ENCODE data around the gene CIRBP. TPM values are rescaled to one million over a fixed set of nuclear protein-coding genes. Genes with fewer than 3 reads are reported as not detected.

CIRBP gene
- total and polyA plus RNA-seq, 9 donors, result 602 to 1,254 (median 855) TPM

DNA sequence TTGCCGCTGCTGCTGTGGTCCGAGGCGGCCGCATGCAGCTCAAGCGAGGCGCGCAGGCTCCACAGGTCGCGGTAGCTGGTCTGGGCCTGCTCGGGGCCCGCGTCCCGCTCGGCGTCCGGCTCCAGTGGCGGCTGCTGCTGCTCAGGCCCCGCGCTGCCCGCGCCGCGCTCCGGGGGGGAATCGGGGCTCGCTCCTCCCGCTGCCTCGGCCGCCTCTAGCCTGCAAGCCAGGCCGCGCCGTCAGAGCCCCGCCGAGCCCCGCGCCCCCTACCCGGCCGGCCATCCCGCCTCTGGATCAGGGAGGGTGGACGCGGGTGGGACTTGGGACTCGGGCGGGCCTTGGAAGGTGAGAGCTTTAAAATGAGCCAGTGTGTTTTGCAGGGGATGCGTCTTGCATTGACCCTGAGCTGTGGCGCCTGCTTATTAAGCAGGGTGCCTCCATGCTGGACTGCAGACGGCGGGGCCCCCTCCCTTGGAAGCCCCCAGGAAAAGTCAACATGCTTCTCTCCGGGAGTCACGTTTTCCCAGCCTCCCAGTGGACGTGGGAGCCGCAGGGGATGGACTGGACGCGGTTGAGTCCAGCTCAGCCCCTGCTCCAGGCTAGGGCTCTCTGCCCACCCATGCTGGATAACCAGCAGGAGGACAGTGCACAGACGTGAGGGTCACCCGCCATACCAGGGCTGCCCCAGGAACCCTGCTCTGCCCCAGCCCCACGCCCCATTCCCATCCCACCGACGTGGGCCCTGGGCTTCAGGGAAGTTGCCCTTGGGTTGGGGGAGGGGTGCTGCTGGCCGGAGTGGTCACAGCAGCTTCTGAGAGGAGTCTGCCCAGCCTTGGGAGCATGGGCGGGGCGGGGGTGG, 39.0 kb upstream of the CIRBP start:
- Histone ChIP-seq H3K4me3 (no peak overlapping the region), H3K9me3 (no peaks in the 10 kb centered on the region), H3K27ac (no peak overlapping the region), H3K27me3 (no peaks in the 10 kb centered on the region), H3K4me1 (ENCODE audit: insufficient read depth) (peaks cover 12% of the 10 kb centered on the region), H3K36me3 (no peaks in the 10 kb centered on the region)
- 77 to 87% (median 81%) methylated on average over 54 to 61 of the region's 61 CpGs for WGBS, 3 donors
- DNase-seq, result no peak
- intact Hi-C loops (cut with DNase I), result loop anchor here in 1 of 4 donors (10.0 kb wide), 1 partner anchor 305 kb away; the partner anchor contains the start of gene ARID3A
- TF ChIP-seq, protein P1, sequence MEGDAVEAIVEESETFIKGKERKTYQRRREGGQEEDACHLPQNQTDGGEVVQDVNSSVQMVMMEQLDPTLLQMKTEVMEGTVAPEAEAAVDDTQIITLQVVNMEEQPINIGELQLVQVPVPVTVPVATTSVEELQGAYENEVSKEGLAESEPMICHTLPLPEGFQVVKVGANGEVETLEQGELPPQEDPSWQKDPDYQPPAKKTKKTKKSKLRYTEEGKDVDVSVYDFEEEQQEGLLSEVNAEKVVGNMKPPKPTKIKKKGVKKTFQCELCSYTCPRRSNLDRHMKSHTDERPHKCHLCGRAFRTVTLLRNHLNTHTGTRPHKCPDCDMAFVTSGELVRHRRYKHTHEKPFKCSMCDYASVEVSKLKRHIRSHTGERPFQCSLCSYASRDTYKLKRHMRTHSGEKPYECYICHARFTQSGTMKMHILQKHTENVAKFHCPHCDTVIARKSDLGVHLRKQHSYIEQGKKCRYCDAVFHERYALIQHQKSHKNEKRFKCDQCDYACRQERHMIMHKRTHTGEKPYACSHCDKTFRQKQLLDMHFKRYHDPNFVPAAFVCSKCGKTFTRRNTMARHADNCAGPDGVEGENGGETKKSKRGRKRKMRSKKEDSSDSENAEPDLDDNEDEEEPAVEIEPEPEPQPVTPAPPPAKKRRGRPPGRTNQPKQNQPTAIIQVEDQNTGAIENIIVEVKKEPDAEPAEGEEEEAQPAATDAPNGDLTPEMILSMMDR (IDR thresholded peaks at IDR 0.05), result no peak
- TF ChIP-seq POLR2A (IDR thresholded peaks at IDR 0.05) (no peak), EP300 (IDR thresholded peaks at IDR 0.05) (no peak)

DNA sequence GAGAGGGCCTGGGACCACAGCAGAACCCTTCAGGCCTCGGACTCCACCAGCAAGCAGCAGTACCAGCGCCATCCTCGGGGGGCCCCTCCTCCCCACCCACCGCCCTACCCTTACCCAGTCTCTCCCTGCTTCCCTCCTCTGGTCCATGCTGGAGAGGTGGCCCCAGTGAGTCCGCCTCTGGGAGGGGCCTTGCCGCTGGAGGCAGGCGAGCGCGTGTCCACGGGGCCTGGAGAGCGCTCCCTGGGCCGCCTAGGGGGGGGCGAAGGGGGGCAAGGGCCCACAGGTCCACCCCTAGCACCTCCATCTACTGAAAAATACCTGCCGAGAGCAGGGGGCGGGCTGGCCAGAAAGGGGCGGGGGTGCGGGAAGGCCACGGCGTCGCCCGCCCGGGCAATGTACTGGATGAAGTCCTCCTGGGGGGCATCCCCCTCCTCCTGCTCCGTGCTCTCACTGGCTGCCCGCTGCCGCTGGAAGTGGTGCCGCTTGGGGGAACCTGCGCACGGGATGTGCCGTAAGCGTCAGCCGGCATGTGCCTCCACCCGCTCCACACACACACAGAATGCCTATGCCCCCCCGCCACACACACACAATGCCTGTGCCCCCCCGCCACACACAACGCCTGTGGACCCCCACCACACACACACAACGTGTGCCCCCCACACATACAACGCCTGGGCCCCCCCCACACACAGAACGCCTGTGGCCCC, 38.2 kb upstream of the CIRBP start:
- Histone ChIP-seq H3K9me3 (no peaks in the 10 kb centered on the region), H3K36me3 (no peaks in the 10 kb centered on the region), H3K4me1 (ENCODE audit: insufficient read depth) (peaks cover 12% of the 10 kb centered on the region), H3K27ac (no peak overlapping the region), H3K4me3 (no peak overlapping the region), H3K27me3 (peaks cover under 1% of the 10 kb centered on the region)
- 68 to 80% (median 75%) methylated on average over 37 to 38 of the region's 38 CpGs for WGBS, 3 donors
- TF ChIP-seq, protein P1 (IDR thresholded peaks at IDR 0.05), result no peak
- TF ChIP-seq POLR2A (IDR thresholded peaks at IDR 0.05) (no peak), EP300 (IDR thresholded peaks at IDR 0.05) (no peak)
- DNase-seq, result no peak
- intact Hi-C loops (cut with DNase I), result loop anchor here in 1 of 4 donors (10.0 kb wide), 1 partner anchor 306 kb away; the partner anchor contains the start of gene ARID3A

- Histone ChIP-seq H3K4me1 (ENCODE audit: insufficient read depth) (peaks cover 16% of the 10 kb centered on the region), H3K4me3 (no peak overlapping the region), H3K27me3 (peaks cover 4% of the 10 kb centered on the region), H3K9me3 (no peaks in the 10 kb centered on the region), H3K27ac (peak overlapping the region in 1 of 2 donors; percentile 51), H3K36me3 (no peaks in the 10 kb centered on the region)
- 71 to 79% (median 77%) methylated on average over 14 to 15 of the region's 15 CpGs for WGBS, 3 donors
- intact Hi-C loops (cut with DNase I), result loop anchor here in 1 of 4 donors (10.0 kb wide), 1 partner anchor 307 kb away; the partner anchor contains the start of gene ARID3A
- TF ChIP-seq EP300 (IDR thresholded peaks at IDR 0.05), result no peak
- TF ChIP-seq POLR2A (IDR thresholded peaks at IDR 0.05), result no peak
- TF ChIP-seq, protein P1 (IDR thresholded peaks at IDR 0.05), result no peak
- DNase-seq, result no peak
Measured at GRCh38 chr19:1231729-1232637, 37.1 kb upstream of the CIRBP start.
